ENCODE data around the gene DNAJC27.
A peak's percentile ranks its signal among the peaks of the same experiment; 100 is the strongest.

DNAJC27 gene

GRCh38 chr2:24906466-24906865 lies 65.3 kb downstream of the DNAJC27 start:
- DNase-seq = no peak

- DNase-seq = peak in 1 of 3 donors; percentile 56
These were observed 68.3 kb downstream of the DNAJC27 start for GRCh38 chr2:24903161-24904103.

GRCh38 chr2:24899361-24899910 lies 72.3 kb downstream of the DNAJC27 start:
- no peak for DNase-seq

GRCh38 chr2:24898122-24899109 lies 73.3 kb downstream of the DNAJC27 start:
- no peak for DNase-seq

- no peak for DNase-seq
These were observed 77.0 kb downstream of the DNAJC27 start for GRCh38 chr2:24894750-24895149.

GRCh38 chr2:24893934-24894333 lies 77.8 kb downstream of the DNAJC27 start:
- no peak for DNase-seq

Measured in suppressor macrophage treated with lipopolysaccharide for 1 hour (primary cell).